ENCODE data around the gene LGR5.

Gene LGR5

DNA sequence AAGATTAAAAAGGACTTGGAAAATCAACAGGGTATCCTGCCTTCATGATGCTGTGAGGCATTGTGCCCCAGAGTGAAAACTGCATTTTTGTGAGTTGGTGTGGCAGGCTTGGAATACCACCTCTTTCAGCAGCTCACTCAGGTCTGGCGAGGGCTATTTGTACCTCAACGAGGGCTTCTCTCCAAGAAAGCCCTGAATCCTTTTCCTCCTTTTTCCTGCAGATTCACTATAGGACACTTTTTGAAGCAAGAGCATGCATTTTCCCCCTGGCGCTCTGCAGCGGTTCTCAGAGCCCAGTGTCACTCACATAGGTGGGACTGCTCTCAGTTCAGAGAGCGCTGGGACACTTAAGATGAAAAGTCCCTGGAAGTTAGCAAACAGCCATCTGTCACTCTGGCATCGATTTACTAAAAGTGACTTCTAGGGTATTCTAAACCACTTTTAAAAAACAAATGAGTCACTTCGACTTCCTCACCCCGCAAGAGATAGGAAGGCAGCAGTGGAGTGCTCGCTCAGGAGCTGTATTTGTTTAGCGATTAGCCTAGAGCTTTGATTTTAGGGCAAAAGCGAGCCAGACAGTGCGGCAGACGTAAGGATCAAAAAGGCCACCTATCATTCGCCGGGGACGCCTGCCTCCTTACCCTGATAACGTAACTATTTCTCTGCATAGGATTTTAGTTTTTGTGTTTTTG lies 782 bp upstream of the LGR5 start:
- no peak for DNase-seq (ENCODE audit: low read depth)

DNA sequence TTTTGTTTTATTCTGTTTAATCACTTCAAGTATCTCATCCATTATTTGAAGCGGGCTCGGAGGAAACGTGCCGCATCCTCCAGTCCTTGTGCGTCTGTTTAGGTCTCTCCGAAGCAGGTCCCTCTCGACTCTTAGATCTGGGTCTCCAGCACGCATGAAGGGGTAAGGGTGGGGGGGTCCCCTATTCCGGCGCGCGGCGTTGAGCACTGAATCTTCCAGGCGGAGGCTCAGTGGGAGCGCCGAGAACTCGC lies 311 bp upstream of the LGR5 start:
- DNase-seq (ENCODE audit: low read depth), result no peak

DNA sequence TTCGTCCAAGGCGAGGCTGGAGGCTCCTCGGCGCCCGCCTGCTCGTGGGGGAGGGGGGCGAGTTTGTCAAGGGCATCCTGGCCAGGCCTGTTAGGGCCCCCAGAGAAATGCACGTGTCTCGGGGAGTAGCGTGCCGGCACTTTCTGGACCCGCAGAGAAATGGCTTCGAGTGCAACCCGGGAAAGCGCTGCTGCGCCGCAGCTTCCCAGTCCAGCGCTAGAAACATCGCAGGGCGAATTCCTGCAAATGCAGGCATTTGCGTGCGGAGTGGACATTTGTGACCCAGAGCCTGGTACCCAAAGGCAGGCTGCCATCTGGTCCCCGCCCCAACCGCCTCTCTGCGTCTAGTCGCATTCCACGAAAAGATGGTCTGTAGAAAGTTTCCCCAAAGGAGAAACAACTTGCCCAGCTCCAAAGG lies 756 bp downstream of the LGR5 start:
- no peak for DNase-seq (ENCODE audit: low read depth)

DNA sequence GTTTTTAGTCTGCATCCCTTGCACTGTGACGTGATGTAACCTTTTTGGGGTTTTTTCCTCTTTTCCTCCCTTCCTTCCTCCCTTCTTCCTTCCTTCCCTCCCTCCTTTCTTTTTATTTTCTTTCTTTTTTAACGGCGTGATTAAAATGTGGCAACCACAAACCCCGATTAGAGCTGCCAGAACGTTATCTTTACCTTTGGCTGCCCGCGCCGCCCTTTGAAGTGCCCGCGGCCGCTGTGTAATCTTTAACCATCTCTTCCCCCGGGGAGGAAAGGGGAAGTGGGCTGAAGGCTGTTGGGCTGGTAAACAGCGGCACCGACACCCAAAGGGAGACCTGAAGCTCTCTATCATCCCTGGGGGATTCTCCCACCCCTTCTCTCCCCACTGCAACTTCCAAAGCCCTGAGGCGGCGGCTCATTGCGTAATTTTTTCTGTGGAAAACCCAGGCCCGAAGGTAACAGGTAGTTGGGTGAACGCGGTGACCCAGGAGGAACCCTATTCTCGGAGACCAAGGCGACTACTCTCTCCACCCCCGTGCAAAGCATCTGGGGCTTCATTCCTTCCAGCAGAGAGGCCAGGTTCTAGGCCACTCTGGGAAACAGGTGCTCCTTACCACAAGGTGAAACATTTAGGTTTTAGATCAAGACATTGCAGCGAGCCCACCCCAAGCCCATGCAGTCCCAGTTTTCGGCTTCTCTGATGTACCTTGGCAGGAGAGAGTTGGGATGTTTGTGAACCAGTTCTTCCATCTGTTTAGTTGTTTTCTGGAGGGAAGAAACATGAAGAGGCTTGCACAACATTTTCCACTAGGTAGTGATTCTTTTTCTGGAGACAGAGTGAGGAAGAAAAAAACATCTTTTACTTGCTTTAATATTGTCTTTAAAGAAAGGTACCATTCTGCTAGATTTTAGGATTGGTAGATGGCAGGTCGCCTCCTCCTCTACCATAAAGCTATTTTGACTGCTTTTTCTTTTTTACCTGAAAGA lies 1.5 kb downstream of the LGR5 start:
- no peak for DNase-seq (ENCODE audit: low read depth)

DNA sequence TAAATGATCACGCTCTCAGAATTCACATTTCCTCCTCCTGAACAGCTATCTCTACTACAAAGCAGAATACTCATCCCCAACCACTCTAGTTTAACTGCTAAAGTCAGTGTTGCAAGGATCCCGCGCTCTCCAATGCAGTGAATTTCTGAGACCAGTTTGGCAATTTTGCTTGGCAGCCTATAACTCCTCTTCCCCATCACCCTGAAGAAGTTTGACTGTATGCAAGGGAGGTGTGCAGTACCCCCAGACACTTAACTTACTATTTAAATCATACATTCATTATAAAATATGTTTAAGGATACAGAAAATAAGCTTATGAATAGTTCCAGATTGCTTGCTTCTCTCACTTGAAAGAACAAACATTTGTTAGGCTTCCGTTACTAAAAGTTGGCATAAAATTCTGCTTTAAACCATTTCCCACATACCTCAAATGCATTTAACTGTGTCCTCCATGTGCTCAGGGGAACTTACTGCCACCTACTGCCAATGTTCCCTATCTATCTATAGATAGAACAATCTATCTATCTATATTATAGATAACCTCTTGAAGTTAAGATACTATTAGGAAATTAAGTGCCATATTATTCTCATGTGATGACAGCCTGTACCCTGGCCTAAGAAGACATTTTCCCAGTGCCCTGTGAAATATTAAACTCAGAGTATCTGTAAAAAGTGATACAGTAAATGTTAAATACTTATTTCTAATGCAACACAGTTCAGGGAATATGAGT lies 2.4 kb downstream of the LGR5 start:
- DNase-seq (ENCODE audit: low read depth), result no peak

DNA sequence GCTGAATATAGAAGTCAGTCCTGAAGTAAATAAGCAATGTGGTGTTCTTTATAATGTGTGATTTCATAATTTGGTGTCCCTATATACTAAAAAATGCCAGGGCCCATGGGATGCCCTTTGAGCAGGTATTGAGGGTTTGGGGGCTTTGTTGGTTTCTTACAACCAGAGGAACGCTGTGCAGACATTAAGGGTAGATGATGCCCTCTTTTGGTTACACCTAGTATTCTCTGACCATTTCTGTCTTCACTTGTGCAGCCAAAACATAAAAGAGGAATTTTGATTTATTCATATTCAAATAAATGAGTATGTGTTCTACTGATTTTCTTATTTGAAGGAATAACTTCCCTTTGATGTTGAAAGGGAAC lies 3.0 kb downstream of the LGR5 start:
- DNase-seq (ENCODE audit: low read depth), result no peak

DNA sequence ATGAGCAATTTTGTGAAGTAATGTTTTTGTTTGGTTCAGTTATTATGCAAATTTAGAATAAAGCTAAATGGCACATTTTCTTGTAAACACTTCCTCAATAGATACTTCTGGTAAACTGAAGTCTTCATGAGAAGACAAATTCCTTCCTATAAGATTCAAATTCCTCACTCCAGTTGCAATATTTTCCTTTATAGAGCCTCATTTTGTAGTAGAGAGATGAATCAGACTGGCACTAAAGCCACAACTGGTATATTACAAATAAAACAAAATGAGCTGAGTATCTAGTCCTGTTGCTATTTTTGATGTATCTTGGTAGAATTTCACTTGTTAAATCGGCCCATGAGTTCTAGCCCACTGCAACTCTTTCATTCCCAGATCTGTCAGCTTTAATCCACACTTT lies 5.5 kb downstream of the LGR5 start:
- no peak for DNase-seq (ENCODE audit: low read depth)

DNA sequence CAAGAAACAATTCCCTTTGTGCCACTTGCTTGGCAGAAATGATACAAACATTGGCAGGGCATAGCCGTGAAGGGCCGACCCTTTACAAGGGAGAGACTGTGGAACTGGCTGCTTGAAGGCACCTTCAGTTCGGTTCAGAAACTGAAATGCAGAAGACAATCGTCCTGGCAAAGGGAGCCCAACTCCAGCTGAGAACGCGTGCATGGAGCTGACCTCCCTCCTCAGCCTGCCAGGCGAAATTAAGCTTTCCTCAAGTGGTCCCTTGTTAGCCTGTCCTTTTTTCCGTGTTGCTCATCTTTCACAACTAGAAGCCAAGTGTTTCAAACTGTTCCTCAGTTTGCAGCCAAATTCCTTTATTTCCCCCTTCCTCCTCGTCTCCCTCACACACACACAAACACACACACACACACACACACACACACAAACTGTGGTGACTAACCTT lies 8.1 kb downstream of the LGR5 start:
- DNase-seq (ENCODE audit: low read depth), result no peak

DNA sequence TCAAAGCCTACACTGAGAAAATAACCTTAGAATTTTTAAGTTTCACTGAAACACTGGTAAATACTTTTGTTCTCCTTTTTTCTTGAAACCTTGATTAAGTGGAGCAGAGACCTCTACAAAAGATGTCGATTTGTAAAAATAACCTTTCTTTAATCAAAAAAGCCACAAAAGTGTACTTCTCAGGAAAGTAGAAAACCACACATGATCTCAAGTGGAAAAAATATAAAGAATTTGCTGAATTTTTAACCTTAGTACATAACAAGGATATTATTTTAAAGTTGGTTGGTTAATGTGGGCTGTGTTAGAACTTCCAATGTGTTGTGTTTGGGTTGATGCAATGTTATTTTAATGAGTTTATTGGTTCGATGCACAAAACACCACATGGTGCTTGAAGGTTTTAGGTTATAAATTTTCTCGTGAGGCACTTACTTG lies 8.6 kb downstream of the LGR5 start:
- DNase-seq (ENCODE audit: low read depth), result no peak

DNA sequence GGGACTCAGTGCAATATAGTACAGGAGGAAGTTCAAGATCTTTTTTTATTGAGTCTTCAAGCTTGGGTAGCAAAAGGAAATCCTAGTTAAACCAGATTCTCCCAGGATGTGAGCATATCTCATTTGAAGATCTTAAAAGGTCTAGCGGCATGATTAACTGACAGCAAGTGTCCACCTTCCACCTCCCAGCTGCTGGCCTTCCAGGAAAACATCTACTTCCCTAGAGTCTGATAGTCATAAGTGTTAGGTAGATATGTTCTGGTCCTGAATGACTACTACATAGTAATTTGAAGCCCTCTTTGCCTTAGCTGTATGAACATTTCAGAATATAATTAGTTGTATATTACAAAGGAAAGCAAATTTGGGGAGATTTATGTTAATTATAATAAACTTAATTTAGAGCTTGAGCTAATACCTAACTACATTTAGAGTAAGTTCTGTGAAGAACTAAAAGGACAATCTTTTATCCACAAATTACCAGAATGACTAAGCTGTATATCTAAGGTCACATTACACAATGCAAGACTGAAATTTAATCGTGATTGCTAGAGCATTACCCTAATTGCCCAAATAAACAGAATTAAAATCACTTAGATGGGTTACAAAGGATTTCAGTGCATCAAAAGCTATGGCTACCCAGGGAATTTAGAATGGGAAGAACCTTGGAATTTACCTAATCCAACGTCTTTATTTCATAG lies 9.9 kb downstream of the LGR5 start:
- no peak for DNase-seq (ENCODE audit: low read depth)

DNA sequence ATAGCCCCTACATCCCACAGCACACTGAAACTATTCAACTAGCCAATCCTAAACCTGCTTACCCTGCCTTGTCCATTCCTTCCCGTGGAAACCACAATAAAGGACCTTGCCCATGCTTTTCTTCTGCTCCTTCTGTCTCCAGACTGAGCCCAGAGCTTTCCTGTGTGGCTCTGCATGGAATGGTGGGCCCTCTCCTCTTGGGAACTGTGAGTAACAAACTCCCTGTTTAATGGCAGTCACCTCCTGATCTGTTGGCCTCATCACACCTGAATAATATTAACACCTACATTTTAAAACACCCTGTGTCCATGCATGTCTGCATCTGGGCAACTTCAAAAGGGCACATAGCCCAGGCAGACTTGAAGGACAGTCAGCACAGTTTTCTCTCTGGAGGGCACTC lies 12.4 kb downstream of the LGR5 start:
- DNase-seq (ENCODE audit: low read depth), result no peak

DNA sequence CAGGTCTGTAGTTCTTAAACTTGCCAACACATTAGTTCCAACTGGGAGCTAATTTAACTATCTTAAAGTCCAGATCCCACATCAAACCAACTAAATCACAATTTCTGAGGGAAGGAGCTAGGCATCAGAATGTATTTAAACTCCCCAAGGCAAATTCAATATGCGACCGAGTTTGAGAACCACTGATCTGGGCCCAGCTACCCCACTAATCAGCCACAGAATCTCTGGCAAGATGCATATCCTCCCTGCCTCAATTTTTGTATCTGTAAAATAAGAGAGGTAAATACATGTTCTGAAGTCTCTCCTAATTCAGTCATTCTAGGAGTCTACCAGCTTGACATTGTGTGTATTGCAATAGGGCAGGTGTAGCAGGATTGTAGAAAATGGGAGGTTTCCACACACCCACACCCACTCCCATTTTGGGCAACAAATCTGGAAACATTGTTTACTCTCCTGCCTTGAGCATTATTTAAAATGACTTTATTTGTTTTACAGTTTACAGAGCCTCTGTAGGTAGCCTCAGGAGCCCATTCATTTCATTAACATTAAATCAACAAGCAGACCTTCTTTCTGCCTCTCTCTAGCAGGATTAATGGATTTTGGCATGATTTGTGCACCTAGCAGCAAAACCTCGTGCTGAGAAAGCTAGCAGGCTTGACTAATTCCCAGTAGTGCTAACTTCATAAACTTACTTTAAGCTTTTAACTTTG lies 15.6 kb downstream of the LGR5 start:
- DNase-seq (ENCODE audit: low read depth), result no peak

DNA sequence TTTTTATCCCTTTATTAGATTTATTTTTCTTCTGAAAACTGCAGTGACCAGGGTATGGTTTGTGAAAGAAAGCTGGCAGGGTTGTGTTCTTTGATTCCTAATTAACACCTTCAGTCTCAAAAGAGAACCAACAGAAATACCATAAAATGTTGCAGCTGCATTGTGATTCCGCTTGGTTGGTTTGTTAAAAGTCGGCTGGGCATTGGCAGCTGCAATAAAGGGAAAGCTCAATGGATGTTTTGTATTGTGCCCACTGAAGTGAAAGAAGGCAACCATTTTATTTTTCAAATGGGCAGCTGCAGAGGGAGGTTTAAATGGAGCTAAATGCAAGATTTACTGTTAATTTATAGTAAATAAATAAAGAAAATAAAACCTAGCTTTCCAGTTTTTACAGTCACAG lies 16.7 kb downstream of the LGR5 start:
- DNase-seq (ENCODE audit: low read depth), result no peak

DNA sequence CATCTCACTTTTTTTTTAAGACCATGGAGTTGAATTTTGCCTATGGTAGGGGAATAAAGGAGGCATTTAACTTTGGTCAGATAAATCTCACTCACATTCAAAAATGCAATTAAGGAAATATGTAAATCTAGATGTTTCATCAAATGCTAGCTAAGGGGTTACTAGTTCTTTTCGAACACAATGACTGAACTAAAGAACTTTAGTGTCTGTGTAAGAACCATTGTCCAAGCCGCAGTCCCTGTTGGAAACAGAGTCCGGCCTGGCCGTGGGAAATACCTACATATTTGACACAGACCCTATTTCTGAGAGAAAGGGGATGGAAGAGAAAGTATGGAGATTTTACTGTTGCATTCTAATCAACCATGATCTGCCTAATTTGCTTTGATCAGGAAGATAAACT lies 17.4 kb downstream of the LGR5 start:
- no peak for DNase-seq (ENCODE audit: low read depth)

DNA sequence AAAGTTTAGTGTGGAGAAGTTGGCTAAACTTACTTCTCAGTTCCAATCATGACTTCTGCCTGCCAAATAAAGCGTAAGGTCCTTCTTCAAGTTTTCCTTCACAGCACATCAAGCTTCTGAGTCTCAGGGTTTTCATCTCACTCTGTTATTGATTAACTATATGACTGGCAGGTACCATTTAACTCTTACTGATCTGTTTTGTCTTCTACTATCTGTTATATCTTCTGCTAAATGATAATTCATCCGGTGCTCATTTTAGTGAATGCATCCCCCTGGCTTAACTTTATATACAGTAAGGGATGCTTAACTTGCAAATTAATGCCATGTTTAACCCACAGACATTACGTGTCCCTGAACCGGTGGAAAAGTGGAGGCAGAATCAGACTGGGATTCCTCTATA lies 20.7 kb downstream of the LGR5 start:
- DNase-seq (ENCODE audit: low read depth), result no peak

DNA sequence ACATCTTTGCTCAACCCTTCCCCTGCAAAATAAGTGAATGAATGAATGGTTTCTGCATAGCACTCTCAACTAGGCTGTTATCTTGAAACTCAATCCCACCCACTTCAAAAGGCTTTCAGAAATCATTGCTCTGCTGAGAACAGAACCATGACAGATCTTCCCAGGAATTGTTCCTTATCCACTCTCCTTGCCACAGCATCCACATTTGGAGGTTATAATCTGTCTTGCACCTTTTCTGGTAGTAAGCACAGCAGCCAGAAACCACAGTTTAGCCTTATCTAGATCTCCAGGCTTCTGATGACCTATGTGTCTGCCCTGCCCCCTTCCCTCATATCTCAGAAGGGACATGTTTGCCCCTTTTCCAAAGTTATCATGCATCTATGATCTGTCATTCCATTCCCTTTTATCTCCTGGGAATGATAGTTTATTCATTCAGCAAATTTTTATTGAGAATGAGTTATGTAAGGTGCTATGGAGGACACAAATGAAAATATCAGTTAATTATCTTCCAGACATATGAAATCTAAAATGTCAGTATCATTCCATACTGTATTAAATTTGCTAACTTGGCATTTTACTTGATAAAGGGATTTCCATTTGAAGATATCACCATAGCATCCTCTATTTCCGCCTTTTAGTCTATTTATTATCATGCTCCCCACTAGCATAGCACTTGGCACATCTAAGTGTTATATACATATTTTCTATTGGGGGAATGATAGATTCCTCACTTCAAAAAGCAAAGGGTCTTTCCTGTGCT lies 21.4 kb downstream of the LGR5 start:
- DNase-seq (ENCODE audit: low read depth), result no peak

DNA sequence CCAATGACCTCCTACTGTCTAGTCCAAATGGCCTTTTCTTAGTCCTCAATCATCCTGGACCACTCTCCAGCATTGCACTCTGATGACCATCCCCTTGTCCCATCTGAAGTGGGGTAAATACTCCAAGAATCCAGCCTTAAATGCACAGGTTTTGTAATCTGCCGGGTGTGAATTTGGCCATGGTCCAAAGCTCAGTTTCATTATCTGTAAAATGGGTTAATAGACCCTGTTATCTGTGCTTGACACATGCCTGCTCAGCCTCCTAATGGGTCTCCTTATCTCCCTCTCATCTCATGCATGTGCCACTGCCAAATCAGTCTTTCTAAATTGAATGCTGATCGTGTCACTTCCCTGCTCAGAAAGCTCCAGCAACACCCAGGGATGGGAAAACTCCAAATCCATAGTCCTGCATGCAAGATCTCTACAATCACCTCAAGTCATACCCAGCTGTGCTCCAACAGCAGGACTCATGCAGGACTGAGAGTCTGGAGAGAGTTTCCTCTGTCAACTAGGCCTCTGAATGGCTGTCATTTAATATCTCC lies 22.3 kb downstream of the LGR5 start:
- DNase-seq (ENCODE audit: low read depth), result no peak

DNA sequence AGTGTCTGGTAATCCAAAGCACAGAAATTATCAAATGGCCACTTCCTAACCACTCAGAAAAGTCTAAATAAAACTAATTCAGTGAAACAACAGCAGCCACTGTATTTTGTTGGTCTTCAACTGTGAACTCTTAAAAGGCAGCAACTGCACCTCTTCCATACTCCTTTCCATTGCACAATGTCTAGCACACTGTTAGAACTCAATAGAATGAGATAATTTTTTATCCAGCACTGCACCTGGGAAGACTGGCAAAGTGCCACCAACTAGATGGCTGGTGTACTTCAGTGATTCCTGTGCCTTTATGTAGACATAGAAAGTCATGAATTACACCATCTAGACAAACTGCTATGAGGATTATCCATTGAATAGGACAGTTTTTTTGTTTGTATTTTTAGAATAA lies 26.2 kb downstream of the LGR5 start:
- DNase-seq (ENCODE audit: low read depth), result no peak

DNA sequence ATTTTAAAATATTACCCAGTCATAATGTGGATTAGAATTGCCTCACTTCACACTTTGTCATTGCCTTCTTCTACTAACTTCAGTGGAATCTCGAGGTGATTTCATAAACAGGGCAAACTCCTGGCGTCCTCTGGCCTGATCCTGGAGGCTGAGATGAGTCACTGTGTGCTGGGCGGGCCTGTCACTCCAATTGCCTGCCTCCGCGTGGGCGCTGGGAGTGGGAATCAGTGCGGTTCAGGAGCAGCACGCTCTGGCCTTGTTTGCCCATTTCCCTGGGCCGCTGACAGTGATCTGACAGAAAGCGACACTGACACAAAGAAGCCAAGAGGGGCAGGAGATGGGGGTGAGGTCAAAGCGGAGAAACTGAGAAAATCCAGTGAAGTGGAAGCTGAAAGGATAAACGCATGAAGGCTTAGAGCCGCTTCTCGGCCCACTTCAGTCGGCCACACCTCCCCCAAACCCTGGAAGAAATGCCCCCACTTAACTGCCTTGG lies 29.7 kb downstream of the LGR5 start:
- no peak for DNase-seq (ENCODE audit: low read depth)

DNA sequence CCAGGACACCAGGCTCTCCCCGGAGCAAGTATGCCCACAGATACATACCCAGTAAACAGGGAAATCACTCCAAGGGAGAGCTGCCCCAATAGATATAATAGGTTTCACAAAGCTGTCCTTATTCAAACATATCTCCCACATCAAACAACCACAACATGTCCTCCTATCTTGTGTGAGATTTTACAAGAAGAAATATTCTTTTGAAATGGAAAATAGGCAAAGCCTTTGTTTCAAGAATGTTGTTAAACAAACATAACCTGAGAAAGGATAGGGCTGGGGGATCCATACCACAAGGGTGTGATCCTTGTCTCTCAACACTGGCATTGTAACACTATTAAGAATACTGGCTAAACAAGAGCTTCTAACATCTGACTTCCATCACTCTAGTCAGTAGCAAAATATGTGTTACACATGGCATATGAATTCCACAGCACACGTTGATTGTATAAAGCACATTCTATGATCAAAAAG lies 32.9 kb downstream of the LGR5 start:
- no peak for DNase-seq (ENCODE audit: low read depth)
